T-helper 1 cell treated with Interleukin-12 subunit alpha and Interleukin-12 subunit beta and Interleukin-4 antibody, amounts not matched to agents 30 μg/mL and 1 μg/mL, for 36 hours (primary cell): ENCODE results near the gene TLE3.

Experiments used
- H3K27ac Mint-ChIP-seq: one replicate; pipeline ENCODE4 v1.8.0; 2021; ENCODE audit warnings: mild to moderate bottlenecking, mixed read lengths
- H3K27me3 Mint-ChIP-seq: one replicate; pipeline ENCODE4 v1.8.0; 2021; ENCODE audit warnings: low read depth, mixed read lengths
- H3K36me3 Mint-ChIP-seq: one replicate; pipeline ENCODE4 v1.8.0; 2021; ENCODE audit warnings: low read depth, mixed read lengths
- H3K4me1 Mint-ChIP-seq: one replicate; pipeline ENCODE4 v1.8.0; 2021; ENCODE audit warnings: low read depth, mixed read lengths
- H3K4me3 Mint-ChIP-seq: one replicate; pipeline ENCODE4 v1.8.0; 2021; ENCODE audit warnings: mild to moderate bottlenecking, moderate library complexity, mixed read lengths
- H3K9me3 Mint-ChIP-seq: one replicate; pipeline ENCODE4 v1.8.0; 2021; ENCODE audit warnings: mixed read lengths

TLE3 gene

DNA sequence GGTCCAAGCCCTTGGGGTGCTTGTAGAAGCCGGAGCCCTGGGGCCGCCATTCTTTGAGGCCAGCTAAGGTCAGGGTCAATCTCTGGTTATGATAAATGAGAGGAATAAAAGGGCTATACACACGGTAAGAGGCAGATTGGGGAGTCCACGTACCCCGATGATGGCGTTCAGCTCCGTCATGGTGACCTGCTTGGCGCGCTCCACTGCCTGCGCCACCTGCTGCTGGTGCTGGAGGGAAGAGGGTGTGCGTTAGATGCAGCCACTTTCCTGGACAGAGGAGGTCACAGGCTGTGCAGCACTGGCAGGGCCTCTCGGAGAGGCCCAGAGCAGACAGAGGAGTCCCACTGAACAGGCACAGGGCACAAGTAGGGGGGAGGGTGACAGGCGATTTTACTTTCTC lies 23.3 kb downstream of the TLE3 start:
- Mint-ChIP-seq H3K36me3 (peaks cover 52% of the 10 kb centered on the region), H3K27me3 (no peaks in the 10 kb centered on the region), H3K4me3 (no peak overlapping the region), H3K9me3 (no peaks in the 10 kb centered on the region), H3K4me1 (peaks cover 19% of the 10 kb centered on the region), H3K27ac (no peak overlapping the region)

DNA sequence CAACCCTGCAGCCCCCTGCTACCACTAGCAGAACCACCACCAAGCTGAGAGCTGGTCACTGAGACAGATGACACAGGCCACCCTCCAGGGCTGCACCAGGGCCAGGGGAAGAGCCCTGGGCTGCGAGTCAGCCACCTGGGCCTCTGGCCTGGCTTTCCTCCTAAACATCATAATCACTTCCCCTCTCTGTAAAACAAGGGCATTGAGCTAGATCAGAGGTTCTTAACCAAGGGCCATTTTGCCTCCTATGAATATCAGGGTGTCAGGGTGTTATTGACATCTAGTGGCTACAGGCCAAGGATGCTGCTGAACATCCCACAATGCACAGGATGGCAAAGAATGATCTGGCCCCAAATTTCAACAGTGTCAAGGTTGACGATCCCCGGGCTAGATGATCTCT lies 25.2 kb downstream of the TLE3 start:
- Mint-ChIP-seq H3K9me3 (no peaks in the 10 kb centered on the region), H3K4me1 (peaks cover 14% of the 10 kb centered on the region), H3K27ac (no peak overlapping the region), H3K4me3 (no peak overlapping the region), H3K36me3 (peaks cover 58% of the 10 kb centered on the region), H3K27me3 (no peaks in the 10 kb centered on the region)

DNA sequence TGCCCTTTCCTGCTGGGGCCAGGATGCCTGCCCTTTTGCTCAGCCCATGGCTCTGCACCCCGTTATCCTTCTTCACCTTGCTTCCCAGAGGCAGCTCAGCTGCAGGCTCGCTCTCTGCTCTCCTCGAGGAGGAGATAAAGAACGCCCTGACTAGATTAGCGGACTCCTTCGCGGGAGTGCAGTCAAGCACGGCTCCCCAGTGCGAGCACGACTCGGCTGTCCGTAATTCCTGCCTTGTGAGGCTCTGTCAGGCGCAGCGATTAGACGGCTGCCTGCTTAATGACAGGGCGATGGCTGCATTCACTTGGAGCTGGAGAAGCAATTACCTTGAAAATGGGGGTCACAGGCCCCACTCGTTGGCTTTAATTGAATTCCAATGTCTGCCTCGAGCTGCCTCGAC lies 25.9 kb downstream of the TLE3 start:
- H3K4me1 Mint-ChIP-seq, result peaks cover 16% of the 10 kb centered on the region
- H3K36me3 Mint-ChIP-seq, result peaks cover 63% of the 10 kb centered on the region
- H3K27ac Mint-ChIP-seq, result no peak overlapping the region
- no peaks in the 10 kb centered on the region for H3K9me3 Mint-ChIP-seq
- no peak overlapping the region for H3K4me3 Mint-ChIP-seq
- H3K27me3 Mint-ChIP-seq, result no peaks in the 10 kb centered on the region

DNA sequence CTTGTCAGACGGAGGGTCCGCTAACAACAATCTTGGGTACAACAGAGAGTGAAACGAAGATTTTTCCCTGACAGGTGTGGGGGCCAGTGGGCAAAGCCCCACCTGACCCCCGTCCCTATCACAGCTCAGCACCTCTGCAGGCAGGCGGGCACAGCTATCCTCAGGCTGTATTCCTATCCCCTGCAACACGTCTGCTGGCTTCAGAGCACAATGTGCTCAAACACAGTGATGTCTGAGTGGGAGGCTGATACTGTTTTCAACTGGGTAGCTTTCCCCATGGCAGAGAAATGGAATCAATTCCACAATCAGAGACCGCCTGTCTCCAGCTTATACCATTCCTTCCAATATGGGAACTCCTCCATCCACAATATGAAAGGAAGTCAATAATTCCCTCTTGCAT lies 28.0 kb downstream of the TLE3 start:
- Mint-ChIP-seq H3K36me3 (peaks cover 56% of the 10 kb centered on the region), H3K9me3 (no peaks in the 10 kb centered on the region), H3K4me3 (no peak overlapping the region), H3K27ac (no peak overlapping the region), H3K27me3 (no peaks in the 10 kb centered on the region), H3K4me1 (peaks cover 8% of the 10 kb centered on the region)

DNA sequence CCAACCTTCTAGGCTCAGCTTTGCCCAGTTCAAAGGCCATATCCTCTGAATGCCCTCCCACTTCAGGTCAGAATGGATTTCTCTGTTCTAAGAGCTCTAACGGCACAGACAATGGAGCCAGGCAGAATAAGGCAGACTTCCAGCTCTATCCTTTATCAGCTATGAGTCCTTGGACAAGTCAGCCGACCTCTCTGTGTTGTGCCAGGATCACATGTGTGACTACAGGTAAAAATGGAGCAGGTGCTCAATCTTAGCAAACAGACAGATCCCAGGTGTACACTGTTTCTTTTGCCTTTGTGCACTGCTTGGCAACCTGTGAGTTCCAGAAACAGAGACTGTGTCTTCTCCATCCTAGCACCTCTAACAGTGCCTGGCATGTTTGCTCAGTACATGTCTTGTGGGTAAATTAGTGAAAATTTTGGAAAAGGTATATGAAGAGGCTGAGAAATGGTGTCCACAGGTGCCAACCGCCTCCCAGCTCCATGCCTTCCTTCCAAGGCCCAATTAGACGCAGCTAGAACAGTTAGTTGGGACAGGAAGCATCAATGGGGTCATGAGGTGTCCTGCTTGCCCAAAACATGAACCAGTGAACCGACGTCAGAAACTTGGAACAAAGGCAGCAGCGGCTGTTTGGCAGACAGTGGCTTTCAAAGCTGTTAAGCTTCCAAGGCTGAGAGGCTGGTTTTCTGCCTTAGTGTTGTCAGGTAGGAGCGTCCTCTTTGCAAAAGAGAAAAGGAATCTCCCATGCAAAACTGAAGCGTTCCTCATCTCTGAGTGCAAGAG lies 28.7 kb downstream of the TLE3 start:
- Mint-ChIP-seq H3K4me1 (peaks cover 4% of the 10 kb centered on the region), H3K27me3 (no peaks in the 10 kb centered on the region), H3K27ac (no peak overlapping the region), H3K36me3 (peaks cover 52% of the 10 kb centered on the region), H3K9me3 (no peaks in the 10 kb centered on the region), H3K4me3 (no peak overlapping the region)

DNA sequence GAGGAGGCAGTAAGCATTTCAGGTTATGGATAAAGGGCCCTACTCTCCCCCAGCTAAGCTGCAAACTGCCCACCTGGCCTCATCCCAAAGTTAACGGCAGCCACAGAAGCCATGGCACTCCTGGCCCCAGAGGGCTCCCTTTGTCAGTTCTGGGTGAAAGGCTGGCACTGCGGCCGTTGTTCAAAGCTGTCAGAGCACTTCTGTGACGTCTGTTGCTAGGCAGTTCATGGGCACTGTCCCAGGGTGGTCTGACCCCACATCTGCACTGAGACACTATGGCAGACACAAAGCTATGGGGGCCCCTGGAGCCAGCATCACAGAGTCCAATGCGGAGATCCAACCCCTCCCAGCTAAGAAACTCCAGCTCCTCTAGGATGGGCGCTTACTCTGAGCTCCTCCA lies 30.0 kb downstream of the TLE3 start:
- peaks cover 2% of the 10 kb centered on the region for H3K4me1 Mint-ChIP-seq
- H3K9me3 Mint-ChIP-seq, result no peaks in the 10 kb centered on the region
- H3K27me3 Mint-ChIP-seq, result no peaks in the 10 kb centered on the region
- peaks cover 39% of the 10 kb centered on the region for H3K36me3 Mint-ChIP-seq
- no peak overlapping the region for H3K4me3 Mint-ChIP-seq
- H3K27ac Mint-ChIP-seq, result no peak overlapping the region

DNA sequence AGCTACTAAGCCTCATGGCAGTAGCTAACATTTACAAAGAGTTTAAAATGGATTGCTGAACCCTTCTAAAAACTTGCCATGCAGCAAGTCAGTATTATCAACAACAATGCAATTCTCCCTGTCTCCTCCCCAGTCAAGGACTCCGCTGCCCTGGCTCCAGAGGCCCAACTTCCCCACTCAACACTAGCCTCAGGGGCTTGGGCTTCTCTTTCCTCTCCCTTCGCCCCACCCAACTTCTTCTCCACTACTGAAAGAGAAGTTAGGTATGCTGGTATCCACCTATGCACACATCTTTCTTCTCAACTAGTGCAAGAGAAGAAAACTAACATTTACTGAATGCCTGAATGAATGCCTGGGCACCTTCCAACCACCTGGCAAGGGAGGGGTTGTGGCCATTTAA lies 30.7 kb downstream of the TLE3 start:
- Mint-ChIP-seq H3K4me1 (peaks cover 2% of the 10 kb centered on the region), H3K9me3 (no peaks in the 10 kb centered on the region), H3K36me3 (peaks cover 35% of the 10 kb centered on the region), H3K27ac (peak overlapping the region; percentile 56), H3K27me3 (no peaks in the 10 kb centered on the region), H3K4me3 (no peak overlapping the region)

DNA sequence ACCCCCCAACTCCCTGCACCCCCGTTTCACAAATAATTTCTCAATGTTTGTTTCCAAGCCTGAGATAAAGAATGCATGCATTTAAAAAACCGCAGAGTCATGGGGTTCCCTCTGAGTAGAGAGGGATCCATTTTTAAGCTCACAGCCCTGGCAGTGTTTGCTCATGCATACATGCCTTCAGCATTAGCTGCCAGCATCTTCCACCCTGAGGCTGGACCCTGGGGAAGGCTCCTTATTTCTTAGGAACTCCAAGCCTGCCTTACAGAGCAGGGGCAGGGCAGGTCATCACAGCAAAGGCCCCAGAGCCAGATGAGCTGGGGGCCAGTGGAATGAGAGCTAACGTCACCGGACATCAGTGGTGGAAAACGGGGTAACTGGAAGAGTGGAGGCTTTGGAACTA lies 31.3 kb downstream of the TLE3 start:
- H3K4me1 Mint-ChIP-seq, result peaks cover 2% of the 10 kb centered on the region
- no peak overlapping the region for H3K4me3 Mint-ChIP-seq
- H3K27ac Mint-ChIP-seq, result no peak overlapping the region
- H3K9me3 Mint-ChIP-seq, result no peaks in the 10 kb centered on the region
- H3K36me3 Mint-ChIP-seq, result peaks cover 37% of the 10 kb centered on the region
- H3K27me3 Mint-ChIP-seq, result no peaks in the 10 kb centered on the region

DNA sequence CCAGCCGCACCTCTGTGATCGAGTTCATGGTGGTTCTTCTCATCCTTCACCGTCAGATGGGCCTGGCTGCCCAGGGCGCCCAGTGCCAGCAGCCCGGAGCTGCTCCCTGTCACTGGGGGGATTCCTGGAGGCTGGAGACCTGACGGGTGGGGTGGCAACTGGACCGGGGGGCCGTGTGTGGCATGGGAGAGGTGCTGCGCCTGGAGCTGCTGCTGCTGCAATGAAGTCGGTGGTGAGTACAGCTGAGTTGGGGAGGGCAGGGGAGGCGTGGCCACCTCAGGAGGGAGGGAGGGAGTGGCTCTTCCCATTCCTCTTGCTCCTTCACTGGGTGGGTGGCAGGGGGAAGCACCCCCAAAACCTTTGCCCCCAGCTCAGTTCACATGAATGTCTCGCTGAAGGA lies 31.7 kb downstream of the TLE3 start:
- H3K27ac Mint-ChIP-seq, result no peak overlapping the region
- no peaks in the 10 kb centered on the region for H3K27me3 Mint-ChIP-seq
- H3K36me3 Mint-ChIP-seq, result peaks cover 33% of the 10 kb centered on the region
- no peaks in the 10 kb centered on the region for H3K9me3 Mint-ChIP-seq
- peaks cover 2% of the 10 kb centered on the region for H3K4me1 Mint-ChIP-seq
- H3K4me3 Mint-ChIP-seq, result no peak overlapping the region

DNA sequence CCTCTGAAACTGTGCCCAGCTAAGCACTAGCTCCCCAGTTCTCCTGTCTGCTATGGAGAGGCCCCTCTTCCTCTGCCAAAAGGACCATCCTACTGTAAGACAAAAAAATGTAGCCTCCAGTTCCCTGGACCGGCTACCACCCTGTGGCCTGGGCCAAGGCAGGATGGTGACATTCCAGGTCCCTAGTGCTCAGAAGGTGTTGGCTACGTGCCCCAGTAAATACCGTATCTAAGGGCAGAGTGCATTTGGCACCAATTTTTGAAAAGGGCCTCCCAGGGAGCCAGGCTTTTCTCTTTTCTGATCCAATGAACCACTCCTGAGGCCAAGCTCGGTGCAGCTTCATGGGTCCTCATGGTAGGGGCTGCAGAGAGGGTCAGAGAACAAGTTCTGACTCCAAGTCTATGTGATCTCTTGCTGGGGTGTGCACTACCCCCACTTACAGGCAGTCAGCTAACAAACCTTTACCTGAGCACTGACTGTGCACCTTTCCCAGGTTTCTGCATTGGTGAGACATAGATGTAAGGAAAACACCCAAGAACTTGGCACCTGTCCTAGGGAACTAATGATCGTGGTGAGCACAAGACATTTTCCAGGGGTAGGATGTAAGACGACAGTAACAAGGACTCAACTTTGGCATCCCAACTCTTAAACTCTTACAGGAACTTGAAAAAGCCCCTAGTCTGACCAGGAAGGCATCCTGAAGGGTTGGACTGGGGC lies 32.6 kb downstream of the TLE3 start:
- Mint-ChIP-seq H3K4me3 (no peak overlapping the region), H3K36me3 (peaks cover 26% of the 10 kb centered on the region), H3K4me1 (peaks cover 2% of the 10 kb centered on the region), H3K9me3 (no peaks in the 10 kb centered on the region), H3K27ac (no peak overlapping the region), H3K27me3 (no peaks in the 10 kb centered on the region)

DNA sequence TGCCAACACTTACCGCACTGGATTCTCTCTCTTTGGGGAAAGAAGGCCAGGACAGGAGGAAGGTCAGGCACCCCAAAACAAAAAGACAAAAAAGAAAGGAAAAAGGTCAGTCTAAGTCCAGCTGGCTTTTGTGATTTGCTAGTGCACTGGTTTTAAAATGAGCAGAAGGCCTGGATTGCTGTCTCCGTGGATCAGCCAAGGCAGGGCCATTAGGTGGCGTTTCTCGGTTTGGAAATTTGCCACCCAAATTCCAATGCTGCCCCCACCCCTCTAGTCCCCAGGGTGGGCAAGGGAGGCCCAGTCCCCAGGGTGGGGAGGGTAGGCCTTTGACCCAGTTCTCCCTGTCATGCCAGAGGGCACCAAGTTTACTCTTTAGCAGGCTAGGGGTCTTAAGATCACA lies 33.3 kb downstream of the TLE3 start:
- H3K27me3 Mint-ChIP-seq, result no peaks in the 10 kb centered on the region
- H3K9me3 Mint-ChIP-seq, result no peaks in the 10 kb centered on the region
- peaks cover 2% of the 10 kb centered on the region for H3K4me1 Mint-ChIP-seq
- H3K4me3 Mint-ChIP-seq, result no peak overlapping the region
- peaks cover 26% of the 10 kb centered on the region for H3K36me3 Mint-ChIP-seq
- H3K27ac Mint-ChIP-seq, result no peak overlapping the region

DNA sequence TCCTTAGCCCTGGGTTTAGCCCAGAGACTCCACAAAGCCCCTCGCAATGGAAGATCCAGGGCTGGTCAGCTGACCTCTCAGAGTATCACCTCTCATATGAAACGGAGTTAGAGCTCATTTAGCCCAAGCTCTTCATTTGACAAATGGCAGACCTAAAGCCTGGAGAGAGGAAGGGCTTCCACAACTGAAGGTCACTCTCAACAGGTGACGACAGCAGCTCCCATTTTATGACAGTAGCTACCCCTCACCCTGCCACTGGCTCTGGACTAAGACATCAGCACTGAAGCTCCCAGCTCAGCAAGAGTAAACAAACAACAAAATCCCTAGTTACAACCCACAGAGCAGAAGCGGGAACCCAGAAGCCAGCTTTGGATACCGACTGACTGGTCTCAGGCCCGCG lies 33.7 kb downstream of the TLE3 start:
- no peak overlapping the region for H3K4me3 Mint-ChIP-seq
- H3K36me3 Mint-ChIP-seq, result peaks cover 28% of the 10 kb centered on the region
- no peaks in the 10 kb centered on the region for H3K9me3 Mint-ChIP-seq
- H3K27me3 Mint-ChIP-seq, result no peaks in the 10 kb centered on the region
- no peak overlapping the region for H3K27ac Mint-ChIP-seq
- H3K4me1 Mint-ChIP-seq, result peaks cover 4% of the 10 kb centered on the region

DNA sequence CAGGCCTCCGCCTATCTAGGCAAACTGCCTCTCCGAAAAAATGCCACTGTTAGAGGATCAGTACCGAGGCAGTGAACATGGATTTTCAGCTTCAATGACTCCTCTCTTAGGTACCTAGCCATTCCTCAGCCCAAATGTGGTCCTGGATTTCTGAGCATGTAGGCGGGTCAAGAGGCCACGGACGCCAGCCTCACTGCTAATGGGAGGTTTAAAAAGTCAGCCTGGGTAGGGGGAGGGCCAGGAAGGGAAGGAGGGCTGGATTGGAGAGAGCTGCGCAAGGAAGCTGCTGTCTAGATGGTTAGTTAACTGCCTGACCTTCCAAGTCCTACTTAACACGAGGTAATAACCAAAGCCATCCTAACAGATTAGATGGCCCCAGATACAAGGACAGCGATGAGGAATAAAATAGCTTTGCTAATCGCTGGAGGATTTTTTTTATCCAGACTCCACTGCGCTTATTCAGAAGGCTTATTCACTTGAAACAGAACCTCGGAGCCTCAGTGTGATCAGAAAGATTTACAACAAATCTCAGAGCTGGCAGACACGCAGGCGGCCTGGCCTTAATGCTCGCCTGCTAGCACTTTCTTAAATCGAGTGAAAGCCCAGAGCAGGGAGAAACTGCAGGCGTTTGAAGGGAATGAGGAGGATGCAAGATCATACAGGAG lies 34.3 kb downstream of the TLE3 start:
- Mint-ChIP-seq H3K27ac (no peak overlapping the region), H3K36me3 (peaks cover 25% of the 10 kb centered on the region), H3K4me3 (no peak overlapping the region), H3K27me3 (no peaks in the 10 kb centered on the region), H3K4me1 (peaks cover 4% of the 10 kb centered on the region), H3K9me3 (no peaks in the 10 kb centered on the region)

DNA sequence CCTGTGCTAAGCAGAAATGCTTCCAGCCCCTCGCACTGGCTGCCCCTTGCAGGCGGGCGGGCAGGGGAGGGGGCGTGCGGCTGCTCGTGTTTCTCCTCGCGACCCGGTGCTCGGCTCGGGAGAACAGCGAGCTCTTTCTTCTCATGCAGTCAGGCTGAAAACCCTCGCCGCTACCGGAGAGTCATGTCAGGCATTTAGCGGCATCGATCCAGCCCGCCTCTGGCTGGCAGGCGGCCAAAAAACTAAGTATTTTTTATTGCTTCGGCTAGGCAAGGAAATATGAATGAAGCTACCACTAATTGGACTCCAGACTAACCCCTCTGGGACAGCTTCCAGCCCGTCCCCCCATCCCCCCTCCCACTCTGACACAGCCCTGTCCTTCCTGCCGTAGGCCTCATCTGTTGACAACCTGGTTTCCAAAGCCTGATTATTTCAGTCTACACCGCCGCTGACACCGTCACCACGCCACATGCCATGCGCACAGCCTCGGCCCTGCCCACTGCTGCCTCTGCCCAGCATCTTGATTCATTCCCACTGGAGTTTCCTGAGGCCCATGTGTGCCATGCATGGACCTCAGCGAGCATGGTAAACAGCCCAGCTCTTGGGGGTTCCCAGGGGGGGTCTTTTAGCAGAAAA lies 35.3 kb downstream of the TLE3 start:
- no peak overlapping the region for H3K4me3 Mint-ChIP-seq
- peaks cover 31% of the 10 kb centered on the region for H3K36me3 Mint-ChIP-seq
- H3K27me3 Mint-ChIP-seq, result no peaks in the 10 kb centered on the region
- no peaks in the 10 kb centered on the region for H3K9me3 Mint-ChIP-seq
- H3K27ac Mint-ChIP-seq, result no peak overlapping the region
- peaks cover 4% of the 10 kb centered on the region for H3K4me1 Mint-ChIP-seq
